Stimulated activated CD8-positive, alpha-beta memory T cell treated with anti-CD3 and anti-CD28 coated beads, Interleukin-7, amount 100 ng/mL, for 4 hours (primary cell): ENCODE data around the gene MMRN2.
"Not testable (repeated sequence)": the region's sequence is repeated elsewhere in the genome, so short reads cannot be mapped to it uniquely, and the experiment has no call there.

Experiments
- DNase-seq, 2 donors: peaks; one replicate each; pipeline ENCODE4 v3.0.0-alpha.2; 2020; ENCODE audit warnings: low read depth in 2 of 2

The MMRN2 gene

GRCh38 chr10:86957471-86958115, at the start of gene MMRN2:
TSS of gene MMRN2 (minus strand) at chr10:86957615. CDS start at chr10:86957541, 74 bp downstream.
- no peak for DNase-seq

DNA sequence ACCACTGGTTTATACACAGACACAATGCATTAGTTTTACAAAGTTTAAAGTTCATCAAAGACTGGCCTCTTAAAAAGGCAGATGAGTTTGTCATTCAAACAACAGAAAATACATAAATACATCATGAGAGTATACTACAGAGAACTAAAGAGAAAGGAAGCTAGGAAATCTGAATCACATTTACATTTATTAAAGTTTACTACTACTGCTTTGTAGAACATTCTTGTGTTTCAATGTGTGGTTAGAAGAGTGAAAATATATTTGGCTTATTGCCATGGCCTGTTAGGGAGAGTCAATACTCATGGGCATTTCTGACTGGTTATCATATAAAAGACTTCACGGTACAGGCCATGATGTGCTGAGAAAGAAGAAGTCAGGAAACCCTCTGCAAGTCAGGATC, 49.7 kb upstream of the MMRN2 start:
- DNase-seq: not testable (repeated sequence)

DNA sequence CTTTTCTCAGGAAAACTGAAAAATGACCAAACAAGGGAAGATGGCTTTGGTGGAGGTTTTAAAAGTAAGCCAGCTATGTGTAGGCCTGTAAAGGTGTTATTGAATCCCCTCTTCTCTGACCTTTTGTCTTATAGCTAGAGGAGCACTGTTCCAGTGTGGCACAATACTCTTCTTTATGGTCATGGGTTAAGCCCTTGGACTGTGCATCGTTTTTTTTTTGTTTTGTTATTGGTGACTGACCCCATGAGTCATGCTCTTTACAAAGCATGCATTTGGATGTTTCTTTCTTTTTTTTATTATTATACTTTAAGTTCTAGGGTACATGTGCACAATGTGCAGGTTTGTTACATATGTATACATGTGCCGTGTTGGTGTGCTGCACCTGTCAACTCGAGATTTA, 43.1 kb upstream of the MMRN2 start:
- no peak for DNase-seq

DNA sequence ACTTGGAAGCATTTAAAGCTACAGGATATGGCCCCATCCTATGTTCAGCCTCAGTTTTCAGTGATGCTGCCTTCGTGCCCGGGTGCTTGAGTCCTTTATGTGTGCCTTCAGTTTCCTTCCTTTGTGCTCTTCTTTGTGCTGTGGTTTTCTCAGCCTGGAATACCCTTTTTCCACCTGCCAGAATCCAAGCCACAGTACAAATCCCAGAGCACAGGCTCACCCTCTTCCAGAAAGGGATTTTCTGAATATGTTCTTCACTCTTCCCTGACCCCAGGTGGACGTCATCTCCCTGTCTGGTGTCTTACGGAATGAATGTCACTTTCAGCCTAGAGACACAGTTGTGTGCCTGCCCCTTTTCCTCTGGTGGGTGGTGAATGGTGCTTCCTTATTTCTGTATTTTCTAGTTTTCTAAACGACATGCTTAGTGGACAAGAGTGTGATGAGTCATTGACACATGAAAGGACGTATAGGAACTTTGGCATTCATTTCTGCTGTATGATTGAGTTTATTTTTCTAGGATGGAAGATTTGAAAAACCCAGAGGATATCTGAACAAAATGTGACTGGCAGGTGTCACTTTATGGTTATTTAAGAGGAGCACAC, 42.5 kb upstream of the MMRN2 start:
- DNase-seq: not testable (repeated sequence)

DNA sequence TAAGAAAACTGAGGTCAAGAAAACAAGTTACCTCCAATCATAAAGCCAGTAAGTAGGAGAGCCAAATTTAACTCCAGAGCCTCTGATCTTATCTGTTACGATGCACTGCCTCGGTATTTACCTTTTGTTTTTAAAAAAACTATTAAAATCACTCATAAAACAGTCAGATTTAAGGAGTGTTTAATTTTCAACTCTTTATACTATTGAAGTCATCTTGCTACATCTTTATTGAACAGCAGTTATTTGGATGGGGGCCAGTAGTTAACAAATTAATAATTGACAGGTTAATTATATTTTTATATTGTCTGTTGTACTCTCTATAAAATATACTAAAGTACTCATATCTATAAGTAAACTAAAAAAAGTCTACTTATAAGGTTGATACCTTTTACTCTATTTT, 35.5 kb upstream of the MMRN2 start:
- no peak for DNase-seq

DNA sequence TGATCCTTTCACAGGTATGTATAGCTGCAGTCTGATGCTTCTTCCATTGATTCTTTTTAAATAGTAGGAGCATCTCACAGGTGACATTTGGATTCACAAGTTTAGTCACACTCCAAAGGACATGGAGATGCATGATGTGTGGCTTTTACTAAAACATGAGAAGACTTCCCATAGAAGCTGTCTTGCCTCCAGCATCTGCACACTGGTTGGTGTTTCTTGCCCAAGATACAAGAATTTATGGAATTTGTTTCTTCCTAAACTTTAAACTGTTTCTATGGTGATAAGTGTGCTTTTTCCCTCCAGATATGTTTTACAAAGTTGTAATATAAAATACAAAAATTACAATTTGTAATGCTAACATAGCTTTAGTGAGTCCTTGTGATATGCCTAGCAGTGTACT, 35.0 kb upstream of the MMRN2 start:
- DNase-seq: no peak

GRCh38 chr10:86991362-86991761, 33.9 kb upstream of the MMRN2 start:
- not testable (repeated sequence) for DNase-seq

- no peak for DNase-seq
These were observed 31.1 kb upstream of the MMRN2 start for GRCh38 chr10:86988520-86988919.

GRCh38 chr10:86984498-86984897, 27.1 kb upstream of the MMRN2 start:
- not testable (repeated sequence) for DNase-seq

- no peak for DNase-seq
These were observed 24.3 kb upstream of the MMRN2 start for GRCh38 chr10:86981716-86982115.

DNA sequence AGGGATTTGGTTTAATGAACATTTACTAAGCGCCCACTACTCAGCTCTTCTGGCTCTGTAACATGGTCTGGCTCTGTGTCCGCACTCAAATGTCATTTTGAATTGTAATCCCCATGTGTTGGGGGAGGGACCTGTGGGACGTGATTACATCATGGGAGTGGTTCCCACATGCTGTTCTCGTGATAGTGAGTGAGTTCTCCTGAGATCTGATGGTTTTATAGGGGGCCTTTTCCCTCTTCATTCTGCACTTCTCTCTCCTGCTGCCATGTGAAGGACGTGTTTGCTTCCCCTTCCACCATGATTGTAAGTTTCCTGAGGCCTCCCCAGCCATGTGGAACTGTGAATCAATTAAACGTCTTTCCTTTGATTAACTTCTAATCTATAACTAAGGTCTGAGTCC, 23.6 kb upstream of the MMRN2 start:
- not testable (repeated sequence) for DNase-seq

- no peak for DNase-seq
These were observed 22.6 kb upstream of the MMRN2 start for GRCh38 chr10:86979977-86980448.

DNA sequence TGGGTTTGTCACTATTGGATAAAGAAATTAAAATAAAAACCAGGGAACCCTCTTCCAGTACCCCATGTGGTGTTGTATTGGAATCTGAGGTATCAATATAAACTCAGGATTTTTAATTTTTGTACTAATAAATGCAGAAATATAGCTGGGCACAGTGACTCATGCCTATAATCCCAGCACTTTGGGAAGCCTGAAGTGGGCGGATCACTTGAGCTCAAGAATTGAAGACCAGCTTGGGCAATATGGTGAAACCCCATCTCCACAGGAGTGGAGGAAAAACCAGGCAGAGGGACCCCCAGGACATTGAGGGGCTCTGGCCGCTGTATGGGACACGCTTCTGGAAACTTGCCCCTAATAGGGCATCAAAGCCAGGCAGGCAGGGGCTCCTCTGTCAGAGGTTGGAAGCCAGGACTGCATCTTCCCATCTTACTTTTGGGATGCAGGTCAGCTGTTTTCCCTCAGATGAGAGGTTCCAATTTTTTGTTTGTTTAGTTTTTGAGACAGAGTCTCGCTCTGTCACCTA, 21.9 kb upstream of the MMRN2 start:
- no peak for DNase-seq

- not testable (repeated sequence) for DNase-seq
These were observed 21.0 kb upstream of the MMRN2 start for GRCh38 chr10:86978457-86978856.

DNA sequence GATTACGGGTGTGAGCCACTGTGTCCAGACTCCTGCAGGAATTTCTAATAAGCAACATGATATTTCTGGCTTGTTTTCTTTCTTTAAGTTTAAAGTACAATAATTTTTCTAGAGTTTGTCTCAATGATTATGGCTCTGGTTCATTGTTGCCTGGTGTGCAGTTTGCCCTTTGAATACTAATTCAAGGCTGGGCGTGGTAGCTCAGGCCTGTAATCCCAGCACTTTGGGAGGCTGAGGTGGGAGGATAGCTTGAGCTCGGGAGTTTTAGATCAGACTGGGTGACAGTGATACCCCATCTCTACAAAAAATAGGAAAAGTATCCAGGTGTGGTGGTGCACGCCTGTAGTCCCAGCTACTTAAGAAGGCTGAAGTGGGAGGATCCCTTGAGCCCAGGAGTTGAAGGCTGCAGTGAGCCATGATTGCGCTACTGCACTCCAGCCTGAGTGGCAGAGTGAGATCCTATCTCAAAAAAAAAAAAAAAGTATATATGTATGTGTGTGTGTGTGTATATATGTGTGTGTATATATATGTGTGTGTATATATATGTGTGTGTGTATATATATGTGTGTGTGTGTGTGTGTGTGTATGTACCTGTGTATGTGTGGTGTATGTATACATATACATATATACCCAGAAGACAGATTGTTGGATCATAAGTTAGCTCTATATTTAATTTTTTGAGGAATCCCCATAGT, 19.1 kb upstream of the MMRN2 start:
- DNase-seq: no peak

GRCh38 chr10:86974484-86974883, 17.1 kb upstream of the MMRN2 start:
- DNase-seq: no peak

DNA sequence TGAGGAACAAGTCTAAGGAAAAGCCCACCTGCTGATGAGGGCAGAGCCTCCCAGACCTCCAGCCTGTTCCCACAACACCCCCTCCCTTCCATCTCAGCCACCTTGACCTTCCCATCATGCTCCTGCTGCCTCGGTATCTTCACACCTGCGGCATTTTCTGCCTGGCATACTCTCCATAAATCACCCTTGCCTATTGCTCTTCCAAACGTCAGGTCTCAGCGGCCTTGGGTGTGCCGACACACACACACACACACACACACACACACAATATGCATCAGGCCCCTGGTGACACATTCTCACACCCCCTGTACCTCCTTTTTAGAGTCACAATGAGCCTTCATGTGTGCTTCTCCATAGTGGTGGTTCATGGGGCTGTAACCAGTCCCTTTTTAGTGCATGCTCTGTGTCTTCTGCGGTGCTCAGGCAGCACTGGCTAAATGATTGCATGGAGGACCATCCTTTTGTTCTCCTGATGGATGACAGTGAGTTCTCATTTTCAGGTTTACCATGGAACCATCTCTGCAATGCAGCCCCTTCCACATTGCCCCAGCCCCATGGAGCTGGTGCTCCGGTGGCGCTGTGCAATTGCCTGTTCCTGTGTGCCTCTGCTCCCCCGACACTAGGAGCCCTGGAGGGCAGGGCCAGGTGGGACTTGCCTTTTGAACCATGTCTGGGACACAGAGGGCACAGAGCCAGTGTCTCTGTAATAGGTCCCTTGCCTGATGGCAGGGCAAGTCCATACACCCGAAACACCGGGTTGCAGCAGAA, 15.4 kb upstream of the MMRN2 start:
- DNase-seq: no peak

- peak; percentile 72 to 84 for DNase-seq
These were observed 14.0 kb upstream of the MMRN2 start for GRCh38 chr10:86971232-86971991.

DNA sequence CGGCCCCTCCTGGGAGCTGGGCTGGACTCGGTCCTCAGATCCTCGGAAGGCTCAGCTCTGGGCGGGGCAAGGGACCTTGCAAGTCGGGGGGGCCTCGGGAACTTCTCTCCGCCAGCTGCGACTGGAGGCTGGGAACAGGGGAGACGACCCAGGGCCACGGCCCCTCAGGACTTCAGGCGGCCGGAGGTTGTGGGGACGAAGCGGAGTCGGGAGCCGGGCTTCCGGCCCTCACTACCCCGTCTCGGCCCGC, 13.5 kb upstream of the MMRN2 start:
- DNase-seq: no peak

DNA sequence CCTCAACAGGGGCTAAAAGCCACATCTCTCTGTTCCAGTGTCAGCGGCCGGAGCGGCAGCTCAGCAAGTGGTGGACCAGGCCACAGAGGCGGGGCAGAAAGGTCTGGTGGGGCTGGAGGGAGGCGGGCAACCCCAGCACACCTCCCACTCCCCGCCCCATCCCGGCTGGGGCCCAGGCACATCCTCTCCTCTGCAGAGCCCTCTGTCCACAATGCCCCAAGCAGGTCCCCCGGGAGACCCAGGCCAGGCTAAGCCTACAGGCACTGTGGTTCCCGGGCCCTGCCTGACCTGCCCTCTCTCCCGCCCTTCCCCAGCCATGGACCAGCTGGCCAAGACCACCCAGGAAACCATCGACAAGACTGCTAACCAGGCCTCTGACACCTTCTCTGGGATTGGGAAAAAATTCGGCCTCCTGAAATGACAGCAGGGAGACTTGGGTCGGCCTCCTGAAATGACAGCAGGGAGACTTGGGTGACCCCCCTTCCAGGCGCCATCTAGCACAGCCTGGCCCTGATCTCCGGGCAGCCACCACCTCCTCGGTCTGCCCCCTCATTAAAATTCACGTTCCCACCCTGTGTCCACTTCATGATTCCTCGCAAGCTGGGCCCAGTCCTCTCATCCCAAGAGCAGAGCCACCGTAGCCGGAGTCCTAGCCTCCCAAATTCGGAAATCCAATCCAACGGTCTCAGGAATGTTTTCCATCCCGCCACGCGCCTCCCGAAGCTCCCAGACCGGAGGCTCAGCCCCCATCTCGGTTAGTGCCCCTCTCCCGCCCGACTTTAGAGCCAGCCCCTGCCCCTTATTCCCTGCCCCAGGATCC, 13.0 kb upstream of the MMRN2 start:
- no peak for DNase-seq
